Measurements from ENCODE around the gene EPB41L1. TPM values are rescaled to one million over a fixed set of nuclear protein-coding genes. Genes with fewer than 3 reads are reported as not detected.

Gene EPB41L1
- total RNA-seq, 1 donor from 2014 or later = 31.4 TPM

GRCh38 chr20:36253036-36253435, 98.5 kb downstream of the EPB41L1 start:
- no peaks in the 10 kb centered on the region for H3K4me1 Mint-ChIP-seq (ENCODE audit: unreplicated experiment)
- no peak for TF ChIP-seq CTCF (IDR thresholded peaks at IDR 0.05)

GRCh38 chr20:36254076-36254475, 99.5 kb downstream of the EPB41L1 start:
- H3K4me1 Mint-ChIP-seq (ENCODE audit: unreplicated experiment) = no peaks in the 10 kb centered on the region
- no peak for TF ChIP-seq CTCF (IDR thresholded peaks at IDR 0.05)
- no peak overlapping the region for H3K4me3 Mint-ChIP-seq (ENCODE audit: unreplicated experiment)
- DNase-seq (ENCODE audit: extremely low spot score, unreplicated experiment) = no peak
- no peaks in the 10 kb centered on the region for H3K9me3 Mint-ChIP-seq (ENCODE audit: unreplicated experiment)
- no peaks in the 10 kb centered on the region for H3K27me3 Mint-ChIP-seq (ENCODE audit: unreplicated experiment)
- no peak overlapping the region for H3K27ac Mint-ChIP-seq (ENCODE audit: unreplicated experiment)
- H3K36me3 Mint-ChIP-seq (ENCODE audit: unreplicated experiment) = peaks cover 39% of the 10 kb centered on the region

More at GRCh38 chr20:36253036-36253435, 98.5 kb downstream of the EPB41L1 start:
- no peak overlapping the region for H3K4me3 Mint-ChIP-seq (ENCODE audit: unreplicated experiment)
- H3K27ac Mint-ChIP-seq (ENCODE audit: unreplicated experiment) = no peak overlapping the region
- DNase-seq (ENCODE audit: extremely low spot score, unreplicated experiment) = no peak
- H3K9me3 Mint-ChIP-seq (ENCODE audit: unreplicated experiment) = no peaks in the 10 kb centered on the region
- peaks cover 46% of the 10 kb centered on the region for H3K36me3 Mint-ChIP-seq (ENCODE audit: unreplicated experiment)
- no peaks in the 10 kb centered on the region for H3K27me3 Mint-ChIP-seq (ENCODE audit: unreplicated experiment)

GRCh38 chr20:36255445-36255844, 100.9 kb downstream of the EPB41L1 start:
- TF ChIP-seq CTCF (IDR thresholded peaks at IDR 0.05) = no peak
- H3K4me1 Mint-ChIP-seq (ENCODE audit: unreplicated experiment) = no peaks in the 10 kb centered on the region
- H3K9me3 Mint-ChIP-seq (ENCODE audit: unreplicated experiment) = no peaks in the 10 kb centered on the region
- peaks cover 29% of the 10 kb centered on the region for H3K36me3 Mint-ChIP-seq (ENCODE audit: unreplicated experiment)
- H3K27ac Mint-ChIP-seq (ENCODE audit: unreplicated experiment) = no peak overlapping the region
- no peak overlapping the region for H3K4me3 Mint-ChIP-seq (ENCODE audit: unreplicated experiment)
- no peaks in the 10 kb centered on the region for H3K27me3 Mint-ChIP-seq (ENCODE audit: unreplicated experiment)
- no peak for DNase-seq (ENCODE audit: extremely low spot score, unreplicated experiment)

GRCh38 chr20:36259177-36260061, 104.9 kb downstream of the EPB41L1 start:
- Mint-ChIP-seq H3K27me3 (ENCODE audit: unreplicated experiment) (peaks cover 6% of the 10 kb centered on the region), H3K36me3 (ENCODE audit: unreplicated experiment) (peaks cover 20% of the 10 kb centered on the region), H3K9me3 (ENCODE audit: unreplicated experiment) (no peaks in the 10 kb centered on the region), H3K27ac (ENCODE audit: unreplicated experiment) (no peak overlapping the region), H3K4me1 (ENCODE audit: unreplicated experiment) (no peaks in the 10 kb centered on the region), H3K4me3 (ENCODE audit: unreplicated experiment) (no peak overlapping the region)
- DNase-seq (ENCODE audit: extremely low spot score, unreplicated experiment) = no peak
- TF ChIP-seq CTCF (IDR thresholded peaks at IDR 0.05) = no peak

GRCh38 chr20:36260316-36260715, 105.8 kb downstream of the EPB41L1 start:
- H3K36me3 Mint-ChIP-seq (ENCODE audit: unreplicated experiment) = peaks cover 20% of the 10 kb centered on the region
- TF ChIP-seq CTCF (IDR thresholded peaks at IDR 0.05) = no peak
- H3K27me3 Mint-ChIP-seq (ENCODE audit: unreplicated experiment) = peaks cover 7% of the 10 kb centered on the region
- H3K4me3 Mint-ChIP-seq (ENCODE audit: unreplicated experiment) = no peak overlapping the region
- H3K9me3 Mint-ChIP-seq (ENCODE audit: unreplicated experiment) = no peaks in the 10 kb centered on the region
- H3K27ac Mint-ChIP-seq (ENCODE audit: unreplicated experiment) = no peak overlapping the region
- DNase-seq (ENCODE audit: extremely low spot score, unreplicated experiment) = no peak
- H3K4me1 Mint-ChIP-seq (ENCODE audit: unreplicated experiment) = no peaks in the 10 kb centered on the region
